Smooth muscle cell (in vitro differentiated cells): ENCODE data around the gene MRAP2. TPM values are rescaled to one million over a fixed set of nuclear protein-coding genes. Genes with fewer than 3 reads are reported as not detected.

ENCODE experiments used
- DNase-seq: peaks from one replicate; lab custom pipeline; 2025; ENCODE audit not compliant: unreplicated experiment; lab: John Stamatoyannopoulos, UW
- H2AFZ ChIP-seq: fragments of 200-600 bp; sonication (generic); 2 replicates; pipeline ENCODE4 v1.6.0; 2016; ENCODE audit warnings: antibody characterized with exemption, low read depth, mild to moderate bottlenecking
- H3F3A ChIP-seq: fragments of 200-600 bp; sonication (generic); 2 replicates; pipeline ENCODE4 v1.6.0; 2017; ENCODE audit warnings: antibody characterized with exemption, low read depth
- H3K27ac ChIP-seq: fragments of 200-600 bp; sonication (generic); 2 replicates; pipeline ENCODE4 v1.5.1; 2016; ENCODE audit warnings: low read depth, mild to moderate bottlenecking
- H3K27me3 ChIP-seq: fragments of 200-600 bp; sonication (generic); 2 replicates; pipeline ENCODE4 v1.6.1; 2016; ENCODE audit warnings: low read depth, mild to moderate bottlenecking
- H3K36me3 ChIP-seq: fragments of 200-600 bp; sonication (generic); 2 replicates; pipeline ENCODE4 v1.5.1; 2016; ENCODE audit warnings: low read depth
- H3K4me1 ChIP-seq: fragments of 200-600 bp; sonication (generic); 2 replicates; pipeline ENCODE4 v1.5.1; 2016; ENCODE audit warnings: low read depth
- H3K4me2 ChIP-seq: fragments of 200-600 bp; sonication (generic); 2 replicates; pipeline ENCODE4 v1.6.0; 2016; ENCODE audit warnings: mild to moderate bottlenecking
- H3K4me3 ChIP-seq: fragments of 200-600 bp; sonication (generic); 2 replicates; pipeline ENCODE4 v1.5.1; 2016; ENCODE audit warnings: mild to moderate bottlenecking
- H3K79me2 ChIP-seq: fragments of 200-600 bp; sonication (generic); 2 replicates; pipeline ENCODE4 v1.6.0; 2016; ENCODE audit warnings: low read depth, mild to moderate bottlenecking
- H3K9ac ChIP-seq: fragments of 200-600 bp; sonication (generic); 2 replicates; pipeline ENCODE4 v1.6.0; 2016; ENCODE audit warnings: low read depth
- H3K9me3 ChIP-seq: fragments of 200-600 bp; sonication (generic); replicated peaks from 2 replicates; pipeline ENCODE4 v1.5.1; 2016; ENCODE audit warnings: low read depth
- H4K20me1 ChIP-seq: fragments of 200-600 bp; sonication (generic); 2 replicates; pipeline ENCODE4 v1.6.0; 2016; ENCODE audit warnings: low read depth
- WGBS: methylation state at CpG from one replicate; pipeline ENCODE4 v1.1.7; 2016; ENCODE audit warnings: low lambda C conversion rate; 5-methylcytosine and 5-hydroxymethylcytosine counted together
- polyA plus RNA-seq: library from polyadenylated mRNA; unstranded; fragments of >200 nt; fragmentation: Nextera tagmentation; extraction: Ambion mirVana; gene quantifications from 2 replicates; pipeline ENCODE4 v1.2.1, GENCODE V29; 2016
- total RNA-seq: library from RNA; depleted of rRNA; stranded (reverse); fragments of >200 nt; gene quantifications from 2 replicates; pipeline ENCODE4 v1.2.3, GENCODE V29; 2014
- TF ChIP-seq, protein P1 (sequence below): fragments of 200-600 bp; sonication (generic); IDR thresholded peaks from 2 replicates; pipeline ENCODE4 v1.5.1; 2017; ENCODE audit warnings: borderline replicate concordance, mild to moderate bottlenecking, antibody characterized with exemption; ENCODE audit not compliant: insufficient read depth, poor library complexity, severe bottlenecking

Gene MRAP2
- total and polyA plus RNA-seq, 2 experiments from 2014 or later = 15.0 to 20.5 TPM

DNA sequence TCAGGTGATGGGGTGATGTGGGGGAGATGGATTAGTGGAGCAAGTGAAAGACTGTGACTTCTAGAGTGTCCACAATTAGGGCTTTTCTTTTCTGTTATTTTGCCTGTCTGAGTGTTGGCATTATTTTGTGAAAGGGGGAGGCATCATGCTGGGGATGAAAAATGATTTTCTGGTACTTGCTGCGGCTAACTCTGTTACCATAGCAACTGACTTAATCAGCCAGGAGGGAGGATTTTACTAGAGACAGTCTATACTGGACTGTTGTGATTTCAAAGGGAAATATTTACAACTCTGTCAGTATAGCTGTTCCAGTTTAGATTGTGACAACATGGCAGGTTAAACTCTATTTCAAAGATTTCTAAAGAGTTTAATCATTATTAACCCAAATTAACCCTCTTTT is 30.4 kb upstream of the MRAP2 start:
- WGBS = 89% methylated on average over 1 of the region's 1 CpG
- TF ChIP-seq, protein P1, sequence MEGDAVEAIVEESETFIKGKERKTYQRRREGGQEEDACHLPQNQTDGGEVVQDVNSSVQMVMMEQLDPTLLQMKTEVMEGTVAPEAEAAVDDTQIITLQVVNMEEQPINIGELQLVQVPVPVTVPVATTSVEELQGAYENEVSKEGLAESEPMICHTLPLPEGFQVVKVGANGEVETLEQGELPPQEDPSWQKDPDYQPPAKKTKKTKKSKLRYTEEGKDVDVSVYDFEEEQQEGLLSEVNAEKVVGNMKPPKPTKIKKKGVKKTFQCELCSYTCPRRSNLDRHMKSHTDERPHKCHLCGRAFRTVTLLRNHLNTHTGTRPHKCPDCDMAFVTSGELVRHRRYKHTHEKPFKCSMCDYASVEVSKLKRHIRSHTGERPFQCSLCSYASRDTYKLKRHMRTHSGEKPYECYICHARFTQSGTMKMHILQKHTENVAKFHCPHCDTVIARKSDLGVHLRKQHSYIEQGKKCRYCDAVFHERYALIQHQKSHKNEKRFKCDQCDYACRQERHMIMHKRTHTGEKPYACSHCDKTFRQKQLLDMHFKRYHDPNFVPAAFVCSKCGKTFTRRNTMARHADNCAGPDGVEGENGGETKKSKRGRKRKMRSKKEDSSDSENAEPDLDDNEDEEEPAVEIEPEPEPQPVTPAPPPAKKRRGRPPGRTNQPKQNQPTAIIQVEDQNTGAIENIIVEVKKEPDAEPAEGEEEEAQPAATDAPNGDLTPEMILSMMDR = no peak
- H3K79me2 ChIP-seq = no peaks in the 10 kb centered on the region

DNA sequence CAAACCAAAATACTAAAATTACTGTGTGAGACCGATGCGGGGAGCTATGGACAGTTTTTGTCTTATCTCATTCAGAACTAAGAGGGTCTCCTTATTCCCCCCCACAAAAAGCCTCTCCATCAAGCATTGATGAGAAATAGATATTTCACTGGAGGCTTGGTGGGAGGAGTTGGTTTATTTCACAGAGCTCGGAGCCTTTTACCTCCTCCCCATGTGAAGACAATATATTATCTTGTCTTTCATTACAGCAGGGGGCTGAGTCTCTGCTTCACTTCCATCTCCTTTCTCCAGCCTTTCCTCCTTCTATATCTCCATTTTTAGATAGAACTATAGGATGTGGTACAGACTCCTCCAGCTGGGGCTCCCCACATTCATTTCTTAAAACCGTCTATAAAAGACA is 29.9 kb upstream of the MRAP2 start:
- H4K20me1 ChIP-seq = no peaks in the 10 kb centered on the region
- no peaks in the 10 kb centered on the region for H3K36me3 ChIP-seq
- TF ChIP-seq, protein P1 = no peak
- no peaks in the 10 kb centered on the region for H3F3A ChIP-seq
- DNase-seq = no peak
- H3K9ac ChIP-seq = no peak overlapping the region
- WGBS = 90% methylated on average over 4 of the region's 4 CpGs
- H3K4me2 ChIP-seq = no peak overlapping the region
- H3K9me3 ChIP-seq = no peaks in the 10 kb centered on the region
- H2AFZ ChIP-seq = no peak overlapping the region
- no peak overlapping the region for H3K27ac ChIP-seq
- H3K4me3 ChIP-seq = no peak overlapping the region
- H3K27me3 ChIP-seq = no peaks in the 10 kb centered on the region
- no peaks in the 10 kb centered on the region for H3K79me2 ChIP-seq
- no peaks in the 10 kb centered on the region for H3K4me1 ChIP-seq

More for the DNA sequence above, 30.4 kb upstream of the MRAP2 start:
- Histone ChIP-seq H3K4me2 (no peak overlapping the region), H2AFZ (no peak overlapping the region), H3K27me3 (no peaks in the 10 kb centered on the region), H3K4me1 (no peaks in the 10 kb centered on the region), H4K20me1 (no peaks in the 10 kb centered on the region), H3K9me3 (no peaks in the 10 kb centered on the region), H3K4me3 (no peak overlapping the region), H3K27ac (no peak overlapping the region), H3F3A (no peaks in the 10 kb centered on the region), H3K9ac (no peak overlapping the region), H3K36me3 (no peaks in the 10 kb centered on the region)
- no peak for DNase-seq

DNA sequence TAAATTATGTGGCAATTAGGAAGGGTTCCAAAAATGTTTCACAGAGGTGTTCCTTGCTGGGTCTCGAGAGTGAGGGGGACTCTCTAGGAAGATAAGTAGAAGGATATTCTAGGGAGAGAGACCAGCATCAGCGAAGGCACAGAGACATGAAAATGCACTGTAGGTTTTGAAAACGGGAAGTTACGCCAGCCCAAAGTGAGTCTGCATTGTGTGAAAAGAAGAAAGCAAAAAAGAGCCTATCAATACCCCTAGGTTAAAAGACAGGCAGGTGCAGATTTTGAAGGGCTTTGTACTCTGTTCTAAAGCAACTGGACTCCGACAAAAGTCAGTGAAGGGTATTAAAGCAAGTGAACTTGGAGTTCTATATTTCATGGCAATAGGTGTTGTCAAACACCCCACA is 25.7 kb upstream of the MRAP2 start:
- no peak overlapping the region for H2AFZ ChIP-seq

DNA sequence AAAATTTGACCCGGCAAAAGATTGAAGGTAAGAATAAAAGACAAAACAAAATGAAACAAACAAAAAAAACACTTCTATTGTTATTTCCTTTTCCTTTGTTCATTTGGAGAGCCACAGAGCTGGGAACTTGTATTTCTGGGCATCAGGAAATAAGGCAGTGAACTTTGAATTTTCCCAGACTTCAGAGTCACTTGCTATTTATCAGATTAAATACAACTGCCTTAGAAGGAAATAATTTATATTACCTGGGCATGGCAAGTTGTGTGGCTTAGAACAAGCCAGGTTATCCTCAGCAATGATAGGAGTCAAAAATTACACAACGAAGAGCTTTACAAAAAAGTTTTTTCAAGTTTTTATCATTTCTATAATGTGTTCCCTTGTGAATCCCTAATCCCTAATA is 20.2 kb upstream of the MRAP2 start:
- DNase-seq = no peak
- H3K27me3 ChIP-seq = no peaks in the 10 kb centered on the region
- no peak overlapping the region for H3K27ac ChIP-seq
- H3K9me3 ChIP-seq = no peaks in the 10 kb centered on the region
- no peak overlapping the region for H3K4me2 ChIP-seq
- no peaks in the 10 kb centered on the region for H3K4me1 ChIP-seq
- no peak overlapping the region for H2AFZ ChIP-seq
- TF ChIP-seq, protein P1 = no peak
- no peak overlapping the region for H3K4me3 ChIP-seq
- no peaks in the 10 kb centered on the region for H3F3A ChIP-seq
- H3K9ac ChIP-seq = no peak overlapping the region
- WGBS = 98% methylated on average over 2 of the region's 2 CpGs
- H3K36me3 ChIP-seq = no peaks in the 10 kb centered on the region
- no peaks in the 10 kb centered on the region for H3K79me2 ChIP-seq
- H4K20me1 ChIP-seq = no peaks in the 10 kb centered on the region

More for the DNA sequence above, 25.7 kb upstream of the MRAP2 start:
- TF ChIP-seq, protein P1 = no peak
- Histone ChIP-seq H3K79me2 (no peaks in the 10 kb centered on the region), H4K20me1 (no peaks in the 10 kb centered on the region), H3K4me2 (no peak overlapping the region), H3K9ac (no peak overlapping the region), H3K27ac (no peak overlapping the region), H3K4me1 (no peaks in the 10 kb centered on the region), H3K27me3 (no peaks in the 10 kb centered on the region), H3K4me3 (no peak overlapping the region), H3F3A (no peaks in the 10 kb centered on the region), H3K36me3 (no peaks in the 10 kb centered on the region), H3K9me3 (no peaks in the 10 kb centered on the region)
- WGBS = 84% methylated on average over 5 of the region's 5 CpGs
- DNase-seq = no peak
